IMR-90 (cell line): ENCODE measurements around the gene MYBPHL. TPM values are rescaled to one million over a fixed set of nuclear protein-coding genes. Genes with fewer than 3 reads are reported as not detected.

Source experiments
- ATAC-seq: fragments of 200-7000 bp; cut with Tn5 transposase; 2 replicates; pipeline ENCODE4 v1.9.1; 2020; ENCODE audit warnings: low read depth, mild to moderate bottlenecking, moderate library complexity
- BruUV-seq: library from RNA; stranded (reverse); fragments of 400-500 nt; replicated peaks from 2 replicates; lab custom pipeline; 2021; lab: Mats Ljungman, UMichigan
- CTCF ChIA-PET: fragments of 300-600 bp; formaldehyde crosslinking; extraction: SDS; loops from one replicate; lab custom pipeline; 2021; ENCODE audit warnings: antibody characterized with exemption; lab: Yijun Ruan, JAX
- POLR2A ChIA-PET: fragments of 300-600 bp; sonication (Branson Sonifier 250); formaldehyde crosslinking; loops from one replicate; lab custom pipeline; 2022; ENCODE audit warnings: antibody characterized with exemption; ENCODE audit not compliant: unreplicated experiment; lab: Charles Lee
- DNase-seq: peaks from one replicate; pipeline ENCODE4 v3.0.0; 2013
- H2AFZ ChIP-seq: replicated peaks from 2 replicates; pipeline ENCODE3; 2013; ENCODE audit warnings: low read length, mild to moderate bottlenecking; ENCODE audit not compliant: poor library complexity
- H2AK5ac ChIP-seq: 2 replicates; pipeline ENCODE4 v1.6.1; 2013; ENCODE audit warnings: low read depth, low read length, inconsistent platforms
- H2AK9ac ChIP-seq: replicated peaks from 2 replicates; pipeline ENCODE3; 2013; ENCODE audit warnings: mild to moderate bottlenecking, low read depth, low read length, moderate library complexity; ENCODE audit not compliant: poor library complexity
- H2BK120ac ChIP-seq: 2 replicates; pipeline ENCODE4 v1.6.1; 2013; ENCODE audit warnings: low read depth, low read length, inconsistent platforms
- H2BK15ac ChIP-seq: 3 replicates; pipeline ENCODE4 v1.6.1; 2013; ENCODE audit warnings: low read depth, low read length, inconsistent platforms
- H2BK20ac ChIP-seq: 2 replicates; pipeline ENCODE4 v1.6.1; 2013; ENCODE audit warnings: low read depth, mild to moderate bottlenecking, inconsistent platforms, low read length, moderate library complexity
- H2BK5ac ChIP-seq: 2 replicates; pipeline ENCODE4 v1.6.1; 2013; ENCODE audit warnings: mild to moderate bottlenecking, low read depth, low read length, inconsistent platforms; ENCODE audit not compliant: poor library complexity, severe bottlenecking
- H3K14ac ChIP-seq: replicated peaks from 2 replicates; pipeline ENCODE4 v1.6.1; 2013; ENCODE audit warnings: low read depth, low read length, inconsistent platforms
- H3K18ac ChIP-seq: 2 replicates; pipeline ENCODE4 v1.6.1; 2013; ENCODE audit warnings: low read depth, low read length, control low read depth
- H3K23ac ChIP-seq: 2 replicates; pipeline ENCODE4 v1.6.1; 2013; ENCODE audit warnings: low read depth, low read length, inconsistent platforms
- H3K27ac ChIP-seq: 2 replicates; pipeline ENCODE4 v1.5.1; 2013; ENCODE audit warnings: mild to moderate bottlenecking, control low read depth, low read length; ENCODE audit not compliant: insufficient read depth
- H3K27me3 ChIP-seq: 2 replicates; pipeline ENCODE4 v1.6.1; 2013; ENCODE audit warnings: low read length; ENCODE audit not compliant: control insufficient read depth, insufficient read depth
- H3K36me3 ChIP-seq: 2 replicates; pipeline ENCODE4 v1.6.1; 2013; ENCODE audit warnings: low read length, mixed read lengths; ENCODE audit not compliant: control insufficient read depth, insufficient read depth
- H3K4ac ChIP-seq: 2 replicates; pipeline ENCODE4 v1.6.1; 2013; ENCODE audit warnings: low read depth, low read length, inconsistent platforms
- H3K4me1 ChIP-seq: 2 replicates; pipeline ENCODE4 v1.6.1; 2013; ENCODE audit warnings: low read length, mixed read lengths; ENCODE audit not compliant: control insufficient read depth, insufficient read depth
- H3K4me2 ChIP-seq: 2 replicates; pipeline ENCODE4 v1.6.1; 2013; ENCODE audit warnings: low read depth, mild to moderate bottlenecking, control low read depth, low read length, moderate library complexity
- H3K4me3 ChIP-seq: 2 replicates; pipeline ENCODE4 v1.5.1; 2013; ENCODE audit warnings: low read depth, mild to moderate bottlenecking, control low read depth, low read length, moderate library complexity; ENCODE audit not compliant: insufficient read depth
- H3K56ac ChIP-seq: 2 replicates; pipeline ENCODE4 v1.6.1; 2013; ENCODE audit warnings: low read length, inconsistent platforms; ENCODE audit not compliant: insufficient read depth; ENCODE audit errors: extremely low read depth
- H3K79me1 ChIP-seq, 2 experiments: 2 replicates each; pipeline ENCODE4 v1.6.1; 2013; ENCODE audit warnings: low read length in 2 of 2, inconsistent platforms in 1 of 2, low read depth in 1 of 2
- H3K9ac ChIP-seq: 2 replicates; pipeline ENCODE4 v1.6.1; 2013; ENCODE audit warnings: low read depth, low read length, control low read depth
- H3K9me1 ChIP-seq: 2 replicates; pipeline ENCODE4 v1.6.1; 2013; ENCODE audit warnings: low read length, inconsistent platforms; ENCODE audit not compliant: insufficient read depth
- H3K9me3 ChIP-seq: 2 replicates; pipeline ENCODE4 v1.6.1; 2013; ENCODE audit warnings: low read length; ENCODE audit not compliant: control insufficient read depth, insufficient read depth
- H4K20me1 ChIP-seq: 2 replicates; pipeline ENCODE4 v1.6.1; 2013; ENCODE audit warnings: low read length, inconsistent platforms; ENCODE audit not compliant: insufficient read depth
- H4K5ac ChIP-seq: 2 replicates; pipeline ENCODE4 v1.6.1; 2013; ENCODE audit warnings: mild to moderate bottlenecking, low read depth, low read length, control low read depth
- H4K8ac ChIP-seq, 2 experiments: 2 replicates each; pipeline ENCODE4 v1.6.1; 2013; ENCODE audit warnings: low read depth in 2 of 2, low read length in 2 of 2, control low read depth in 1 of 2, inconsistent platforms in 1 of 2
- H4K91ac ChIP-seq: 2 replicates; pipeline ENCODE4 v1.6.1; 2013; ENCODE audit warnings: low read depth, low read length, inconsistent platforms; ENCODE audit not compliant: insufficient read depth
- CHD1 ChIP-seq: IDR thresholded peaks from 2 replicates; pipeline ENCODE4 v1.6.1; 2012; ENCODE audit warnings: low read depth, low read length, improper control_type of control experiment
- WGBS, 2 experiments: methylation state at CpG; one replicate each; pipeline versions ENCODE4 v1.1.5 to v1.1.7; 2013; ENCODE audit warnings: missing lambda C conversion rate in 2 of 2; ENCODE audit not compliant: insufficient read length in 1 of 2; ENCODE audit errors: extremely low coverage in 2 of 2; 5-methylcytosine and 5-hydroxymethylcytosine counted together
- dilution Hi-C: fragments of 300-500 bp; cut with HindIII; formaldehyde crosslinking; loops from one replicate; pipeline ENCODE4 v1.14.3; 2018; ENCODE audit warnings: low sequenced_read_pairs; ENCODE audit not compliant: unreplicated experiment
- in situ Hi-C: fragments of 300-500 bp; cut with MboI; formaldehyde crosslinking; loops from 3 replicates; pipeline ENCODE4 v1.14.3; 2019; ENCODE audit warnings: low sequenced_read_pairs, inconsistent platforms, mixed read lengths
- intact Hi-C: fragments of 100-400 bp; cut with micrococcal nuclease; formaldehyde crosslinking; loops from 2 replicates; pipeline ENCODE4 v1.10.0; 2022
- polyA plus RNA-seq, 3 experiments: library from polyadenylated mRNA; depleted of rRNA; stranded (reverse); fragments of >200 nt; gene quantifications; 2 replicates each; pipeline ENCODE4 v1.2.3, GENCODE V29; 2012; ENCODE audit warnings: low replicate concordance in 1 of 3
- total RNA-seq: library from RNA; depleted of rRNA; stranded (reverse); fragments of >200 nt; gene quantifications from 2 replicates; pipeline ENCODE4 v1.2.3, GENCODE V29; 2012

MYBPHL gene
- total and polyA plus RNA-seq, 2 of the 4 experiments (the other 2 are of a cell fraction), result 0.07 TPM; not detected in 1

DNA sequence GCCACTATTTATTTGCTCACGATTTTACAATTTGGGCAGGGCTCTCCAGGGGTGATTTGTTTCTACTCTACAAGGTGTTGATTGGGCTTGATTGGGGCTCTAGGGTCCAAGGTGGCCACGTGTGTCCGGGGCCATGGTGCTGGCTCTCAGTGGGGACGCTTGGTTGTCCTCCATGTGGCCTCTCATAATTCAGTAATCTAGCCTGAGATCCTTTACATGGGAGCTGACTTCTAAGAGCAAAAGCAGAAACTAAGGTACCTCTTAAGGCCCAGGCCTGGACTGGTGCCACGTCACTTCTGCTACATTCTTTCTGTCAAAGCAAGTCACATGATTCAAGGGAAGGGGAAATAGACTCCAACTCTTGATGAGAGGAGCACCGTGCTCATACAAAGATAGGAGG, 15.8 kb downstream of the MYBPHL start:
- no peak for TF ChIP-seq CHD1
- H3K4me2 ChIP-seq, result no peak overlapping the region
- no peak overlapping the region for H4K5ac ChIP-seq
- no peak overlapping the region for H3K18ac ChIP-seq
- H3K27me3 ChIP-seq, result no peaks in the 10 kb centered on the region
- no peak overlapping the region for H3K4ac ChIP-seq
- H2BK120ac ChIP-seq, result 0 out of 2 replicates have a peak overlapping the region, but pooled peaks have one; percentile 16
- BruUV-seq, result no TSS peak
- H2BK5ac ChIP-seq, result no peak overlapping the region
- H2AFZ ChIP-seq, result peak overlapping the region; percentile 1
- no peak overlapping the region for H3K4me3 ChIP-seq
- no peak overlapping the region; the same call in 1 of the 2 replicates for H2AK5ac ChIP-seq
- H3K56ac ChIP-seq, result no peak overlapping the region
- H3K36me3 ChIP-seq, result no peaks in the 10 kb centered on the region
- CTCF ChIA-PET, result no interaction called here
- in situ Hi-C loops, result no loop called here
- intact Hi-C loops, result no loop called here
- POLR2A ChIA-PET, result no interaction called here
- no peaks in the 10 kb centered on the region for H3K79me1 ChIP-seq
- H3K9me1 ChIP-seq, result peaks cover 3% of the 10 kb centered on the region; the same call in 1 of the 2 replicates
- H2AK9ac ChIP-seq, result no peak overlapping the region
- H3K14ac ChIP-seq, result no peak overlapping the region
- no peak overlapping the region for H3K9ac ChIP-seq
- H4K8ac ChIP-seq, result no peak overlapping the region
- WGBS, 2 experiments, result 57% methylated on average over 1 of the region's 6 CpGs; no CpG with 5 or more reads in 1 of the 2 experiments
- no peak overlapping the region for H4K91ac ChIP-seq
- DNase-seq (no peak), ATAC-seq (no peak)
- no peaks in the 10 kb centered on the region for H3K9me3 ChIP-seq
- no peaks in the 10 kb centered on the region for H4K20me1 ChIP-seq
- H3K27ac ChIP-seq, result no peak overlapping the region
- H3K23ac ChIP-seq, result no peak overlapping the region
- no peak overlapping the region for H2BK15ac ChIP-seq
- dilution Hi-C loops, result no loop called here
- no peaks in the 10 kb centered on the region for H3K4me1 ChIP-seq
- no peak overlapping the region for H2BK20ac ChIP-seq
